ENCODE measurements around the gene POLN. TPM values are rescaled to one million over a fixed set of nuclear protein-coding genes. Genes with fewer than 3 reads are reported as not detected.

Gene POLN
- total and polyA plus RNA-seq, 2 of the 4 experiments (the other 2 are of a cell fraction) = 0.63 to 0.72 TPM

DNA sequence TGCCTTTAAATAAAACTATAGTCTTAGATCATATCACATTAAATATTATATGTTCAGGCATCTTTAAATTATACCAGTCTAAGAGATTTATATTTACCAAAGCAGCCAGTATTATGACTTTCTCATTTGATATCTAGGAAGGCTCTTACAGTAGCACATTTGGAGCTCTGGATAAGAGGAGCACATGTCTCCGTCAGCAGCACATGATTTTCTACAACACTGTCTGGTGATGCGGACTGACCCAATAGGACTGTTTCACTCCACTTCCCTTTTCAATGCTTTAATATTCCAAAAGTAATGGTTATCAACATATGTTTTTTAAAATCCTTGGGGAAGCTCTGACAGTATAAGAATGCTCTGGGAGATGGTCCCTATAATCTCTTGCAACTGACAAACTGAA, 61.5 kb downstream of the POLN start:
- Histone ChIP-seq H3K14ac (replicated peaks; ENCODE audit: low read depth, low read length) (no peak overlapping the region), H2BK20ac (ENCODE audit: low read depth, low read length) (no peak overlapping the region), H3K79me1 (ENCODE audit: low read depth in 1 of 2, low read length in 2 of 2) (no peaks in the 10 kb centered on the region; a peak in 1 of 4 replicates), H3K4me1 (ENCODE audit: control insufficient read depth, insufficient read depth, low read length) (no peaks in the 10 kb centered on the region), H2BK5ac (ENCODE audit: low read depth, low read length, poor library complexity, severe bottlenecking) (no peak overlapping the region), H3K9me1 (ENCODE audit: insufficient read depth, low read length) (peaks cover 9% of the 10 kb centered on the region; the same call in 1 of the 2 replicates), H4K91ac (ENCODE audit: insufficient read depth, low read depth, low read length) (no peak overlapping the region), H4K20me1 (ENCODE audit: insufficient read depth, low read length) (no peaks in the 10 kb centered on the region), H2AK9ac (replicated peaks; ENCODE audit: low read depth, low read length, poor library complexity) (no peak overlapping the region), H3K27me3 (ENCODE audit: control insufficient read depth, insufficient read depth, low read length) (no peaks in the 10 kb centered on the region), H4K5ac (ENCODE audit: low read depth, low read length) (no peak overlapping the region), H3K36me3 (ENCODE audit: control insufficient read depth, insufficient read depth, low read length) (no peaks in the 10 kb centered on the region), H3K4ac (ENCODE audit: low read depth, low read length) (no peak overlapping the region), H3K4me3 (ENCODE audit: insufficient read depth, low read depth, low read length) (no peak overlapping the region), H3K27ac (ENCODE audit: insufficient read depth, low read length) (no peak overlapping the region), H2BK120ac (ENCODE audit: low read depth, low read length) (no peak overlapping the region), H3K56ac (ENCODE audit: extremely low read depth, insufficient read depth, low read length) (no peak overlapping the region), H3K4me2 (ENCODE audit: low read depth, low read length) (no peak overlapping the region), H2BK15ac (ENCODE audit: low read depth, low read length) (no peak overlapping the region), H3K9ac (ENCODE audit: low read depth, low read length) (no peak overlapping the region), H2AK5ac (ENCODE audit: low read depth, low read length) (no peak overlapping the region), H3K9me3 (ENCODE audit: control insufficient read depth, insufficient read depth, low read length) (no peaks in the 10 kb centered on the region), H3K18ac (ENCODE audit: low read depth, low read length) (no peak overlapping the region), H4K8ac (ENCODE audit: low read depth in 2 of 2, low read length in 2 of 2) (no peak overlapping the region), H3K23ac (ENCODE audit: low read depth, low read length) (no peak overlapping the region), H2AFZ (replicated peaks; ENCODE audit: low read length, poor library complexity) (no peak overlapping the region)
- dilution Hi-C loops (cut with HindIII; ENCODE audit: low sequenced_read_pairs, unreplicated experiment) (no loop called here), in situ Hi-C loops (cut with MboI; ENCODE audit: low sequenced_read_pairs) (no loop called here), intact Hi-C loops (cut with micrococcal nuclease) (no loop called here)
- DNase-seq (no peak), ATAC-seq (ENCODE audit: low read depth) (no peak)
- CTCF ChIA-PET = no interaction called here
- TF ChIP-seq CHD1 (IDR thresholded peaks at IDR 0.05; ENCODE audit: low read depth, low read length) (no peak), RAD21 (IDR thresholded peaks at IDR 0.05; ENCODE audit: low read length) (no peak), POLR2A (IDR thresholded peaks at IDR 0.05; ENCODE audit: low read depth, low read length) (no peak), NFE2L2 (IDR thresholded peaks at IDR 0.05; ENCODE audit: low read depth, low read length) (no peak), FOS (IDR thresholded peaks at IDR 0.05; ENCODE audit: low read depth, low read length) (no peak), SMC3 (IDR thresholded peaks at IDR 0.05; ENCODE audit: low read depth, low read length) (no peak), MAFK (IDR thresholded peaks at IDR 0.05; ENCODE audit: low read depth, low read length) (no peak), BHLHE40 (IDR thresholded peaks at IDR 0.05; ENCODE audit: low read depth, low read length) (no peak), MAZ (IDR thresholded peaks at IDR 0.05; ENCODE audit: borderline replicate concordance, low read depth, low read length) (no peak)
- TF ChIP-seq, protein P1, sequence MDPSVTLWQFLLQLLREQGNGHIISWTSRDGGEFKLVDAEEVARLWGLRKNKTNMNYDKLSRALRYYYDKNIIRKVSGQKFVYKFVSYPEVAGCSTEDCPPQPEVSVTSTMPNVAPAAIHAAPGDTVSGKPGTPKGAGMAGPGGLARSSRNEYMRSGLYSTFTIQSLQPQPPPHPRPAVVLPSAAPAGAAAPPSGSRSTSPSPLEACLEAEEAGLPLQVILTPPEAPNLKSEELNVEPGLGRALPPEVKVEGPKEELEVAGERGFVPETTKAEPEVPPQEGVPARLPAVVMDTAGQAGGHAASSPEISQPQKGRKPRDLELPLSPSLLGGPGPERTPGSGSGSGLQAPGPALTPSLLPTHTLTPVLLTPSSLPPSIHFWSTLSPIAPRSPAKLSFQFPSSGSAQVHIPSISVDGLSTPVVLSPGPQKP (IDR thresholded peaks at IDR 0.05; ENCODE audit: borderline replicate concordance, low read depth, low read length) = no peak
- TF ChIP-seq, protein P2, sequence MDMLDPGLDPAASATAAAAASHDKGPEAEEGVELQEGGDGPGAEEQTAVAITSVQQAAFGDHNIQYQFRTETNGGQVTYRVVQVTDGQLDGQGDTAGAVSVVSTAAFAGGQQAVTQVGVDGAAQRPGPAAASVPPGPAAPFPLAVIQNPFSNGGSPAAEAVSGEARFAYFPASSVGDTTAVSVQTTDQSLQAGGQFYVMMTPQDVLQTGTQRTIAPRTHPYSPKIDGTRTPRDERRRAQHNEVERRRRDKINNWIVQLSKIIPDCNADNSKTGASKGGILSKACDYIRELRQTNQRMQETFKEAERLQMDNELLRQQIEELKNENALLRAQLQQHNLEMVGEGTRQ (IDR thresholded peaks at IDR 0.05; ENCODE audit: low read depth, low read length) = no peak
- POLR2A ChIA-PET (ENCODE audit: unreplicated experiment) = no interaction called here
- BruUV-seq (replicated peaks) = no TSS peak
- WGBS, 2 experiments (ENCODE audit: extremely low coverage in 2 of 2, insufficient read length in 1 of 2) = no CpG with 5 or more reads among the region's 2 CpGs

All from IMR-90 (cell line).